Uterus (tissue), 4 donors: ENCODE measurements around the gene GPR149. TPM values are rescaled to one million over a fixed set of nuclear protein-coding genes. Genes with fewer than 3 reads are reported as not detected.

Source experiments
- DNase-seq, 2 donors: peaks; one replicate each; pipeline ENCODE4 v3.0.0-alpha.2; 2019 to 2020
- H3K27ac ChIP-seq, 2 donors: fragments of 200-600 bp; sonication (generic); 1 replicate in 1 of 2; 2 replicates in 1 of 2; pipeline ENCODE4 v1.5.1; 2016 to 2018
- H3K27me3 ChIP-seq, 2 donors: fragments of 200-600 bp; sonication (generic); one replicate each; pipeline ENCODE4 v1.5.1; 2018 to 2019; ENCODE audit warnings: control low read depth in 1 of 2
- H3K36me3 ChIP-seq, 2 donors: fragments of 200-600 bp; sonication (generic); one replicate each; pipeline ENCODE4 v1.5.1; 2019; ENCODE audit warnings: control low read depth in 1 of 2
- H3K4me1 ChIP-seq, 2 donors: fragments of 200-600 bp; sonication (generic); one replicate each; pipeline ENCODE4 v1.5.1; 2018 to 2019; ENCODE audit warnings: control low read depth in 1 of 2
- H3K4me3 ChIP-seq, 2 donors: fragments of 200-600 bp; sonication (generic); 1 replicate in 1 of 2; 2 replicates in 1 of 2; pipeline ENCODE4 v1.5.1; 2018 to 2019; ENCODE audit warnings: mild to moderate bottlenecking in 1 of 2
- H3K9me3 ChIP-seq, 2 donors: fragments of 200-600 bp; sonication (generic); one replicate each; pipeline ENCODE4 v1.5.1; 2019; ENCODE audit warnings: control low read depth in 1 of 2
- POLR2A ChIP-seq, 2 donors: fragments of 450-650 bp; IDR thresholded peaks; one replicate each; pipeline ENCODE4 v1.6.1; 2016; ENCODE audit warnings: antibody characterized with exemption in 2 of 2, mild to moderate bottlenecking in 1 of 2, moderate library complexity in 1 of 2
- intact Hi-C: fragments of 100-400 bp; cut with DNase I; formaldehyde crosslinking; loops from one replicate; pipeline ENCODE4 v1.15.1; 2023; ENCODE audit warnings: low total_unique reads
- total RNA-seq, 4 donors: library from RNA; depleted of rRNA in 3 of 4; stranded (reverse); fragments of >200 nt in 3 of 4; gene quantifications; one replicate each; pipeline versions ENCODE4 v1.1.0 to v1.2.4, GENCODE V29; 2014 to 2023
- TF ChIP-seq, protein P1 (sequence below), 4 experiments: fragments of 200-600 bp in 2 of 4; fragments of 450-650 bp in 2 of 4; sonication (generic) in 2 of 4; IDR thresholded peaks; one replicate each; pipeline ENCODE4 v1.5.1; 2016 to 2019; ENCODE audit warnings: antibody characterized with exemption in 4 of 4, mild to moderate bottlenecking in 2 of 4, moderate library complexity in 1 of 4
- donor health status: DM: yes; HTN: yes; CAD: no.

GPR149 gene
- total RNA-seq, 4 donors from 2014 or later, result not detected

DNA sequence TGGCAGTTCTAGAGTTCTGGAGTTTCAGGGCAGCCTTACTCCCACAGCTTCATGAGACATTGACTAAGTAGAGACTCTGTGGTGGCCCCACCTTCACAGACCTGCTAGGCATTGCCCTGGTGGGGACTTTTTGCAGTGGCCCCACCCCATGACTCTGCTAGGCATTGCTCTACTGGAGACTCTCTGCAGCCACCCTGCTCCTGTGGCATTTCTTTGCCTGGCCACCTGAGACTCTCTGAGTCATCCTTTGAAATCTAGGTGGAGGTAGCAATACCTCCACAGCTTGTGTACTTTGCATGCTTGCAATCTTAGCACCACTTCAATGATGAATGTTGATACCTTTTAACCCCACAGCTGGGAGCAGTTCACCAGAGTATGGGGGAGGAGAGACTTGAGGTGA, 65.1 kb downstream of the GPR149 start:
- DNase-seq, result no peak
- Histone ChIP-seq H3K36me3 (no peaks in the 10 kb centered on the region), H3K4me1 (no peaks in the 10 kb centered on the region), H3K4me3 (no peak overlapping the region), H3K27ac (no peak overlapping the region), H3K27me3 (no peaks in the 10 kb centered on the region), H3K9me3 (no peaks in the 10 kb centered on the region)
- TF ChIP-seq, protein P1, sequence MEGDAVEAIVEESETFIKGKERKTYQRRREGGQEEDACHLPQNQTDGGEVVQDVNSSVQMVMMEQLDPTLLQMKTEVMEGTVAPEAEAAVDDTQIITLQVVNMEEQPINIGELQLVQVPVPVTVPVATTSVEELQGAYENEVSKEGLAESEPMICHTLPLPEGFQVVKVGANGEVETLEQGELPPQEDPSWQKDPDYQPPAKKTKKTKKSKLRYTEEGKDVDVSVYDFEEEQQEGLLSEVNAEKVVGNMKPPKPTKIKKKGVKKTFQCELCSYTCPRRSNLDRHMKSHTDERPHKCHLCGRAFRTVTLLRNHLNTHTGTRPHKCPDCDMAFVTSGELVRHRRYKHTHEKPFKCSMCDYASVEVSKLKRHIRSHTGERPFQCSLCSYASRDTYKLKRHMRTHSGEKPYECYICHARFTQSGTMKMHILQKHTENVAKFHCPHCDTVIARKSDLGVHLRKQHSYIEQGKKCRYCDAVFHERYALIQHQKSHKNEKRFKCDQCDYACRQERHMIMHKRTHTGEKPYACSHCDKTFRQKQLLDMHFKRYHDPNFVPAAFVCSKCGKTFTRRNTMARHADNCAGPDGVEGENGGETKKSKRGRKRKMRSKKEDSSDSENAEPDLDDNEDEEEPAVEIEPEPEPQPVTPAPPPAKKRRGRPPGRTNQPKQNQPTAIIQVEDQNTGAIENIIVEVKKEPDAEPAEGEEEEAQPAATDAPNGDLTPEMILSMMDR (IDR thresholded peaks at IDR 0.05), result no peak
- TF ChIP-seq POLR2A (IDR thresholded peaks at IDR 0.05), result no peak
- intact Hi-C loops, result no loop called here

DNA sequence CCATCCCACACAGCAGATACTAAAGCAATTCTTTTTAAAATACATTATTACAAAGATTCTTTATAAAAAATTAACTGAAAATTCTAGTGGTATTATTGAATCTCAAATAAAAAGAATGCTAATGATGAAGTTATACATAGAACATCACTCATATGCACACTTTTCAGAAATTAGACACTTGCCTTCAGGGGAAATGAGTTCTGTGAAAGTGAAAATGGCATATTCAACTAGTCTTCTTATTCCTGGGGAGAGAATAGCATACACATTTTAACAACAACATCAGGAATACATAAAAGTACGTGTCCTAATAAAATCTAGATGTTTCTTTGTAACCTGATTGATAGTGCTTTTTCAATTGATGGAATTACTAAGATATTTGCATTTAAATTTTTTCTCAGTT, 68.9 kb downstream of the GPR149 start:
- no peak for DNase-seq
- Histone ChIP-seq H3K36me3 (no peaks in the 10 kb centered on the region), H3K27me3 (no peaks in the 10 kb centered on the region), H3K4me1 (no peaks in the 10 kb centered on the region), H3K4me3 (no peak overlapping the region), H3K27ac (no peak overlapping the region), H3K9me3 (no peaks in the 10 kb centered on the region)
- no peak for TF ChIP-seq POLR2A (IDR thresholded peaks at IDR 0.05)
- TF ChIP-seq, protein P1 (IDR thresholded peaks at IDR 0.05), result no peak
- intact Hi-C loops, result no loop called here

DNA sequence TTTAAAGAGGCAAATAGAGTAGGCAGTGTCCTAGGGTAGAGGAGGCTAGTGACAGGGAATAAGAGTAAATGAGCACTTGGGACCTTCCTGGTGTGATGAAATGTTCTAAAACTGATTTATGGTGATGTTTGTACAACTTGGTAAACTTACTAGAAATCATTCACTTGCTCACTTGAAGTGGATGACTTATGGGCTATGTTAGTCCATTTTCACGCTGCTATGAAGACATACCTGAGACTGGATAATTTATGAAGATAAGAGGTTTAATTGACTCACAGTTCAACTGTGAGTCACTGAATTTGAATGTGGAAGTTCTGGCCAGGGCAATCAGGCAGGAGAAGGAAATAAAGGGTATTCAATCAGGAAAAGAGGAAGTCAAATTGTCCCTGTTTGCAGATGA, 74.0 kb downstream of the GPR149 start:
- DNase-seq, result no peak
- intact Hi-C loops, result no loop called here
- TF ChIP-seq POLR2A (IDR thresholded peaks at IDR 0.05), result no peak
- TF ChIP-seq, protein P1 (IDR thresholded peaks at IDR 0.05), result no peak
- H3K4me1 ChIP-seq, result no peaks in the 10 kb centered on the region
- no peaks in the 10 kb centered on the region for H3K36me3 ChIP-seq
- H3K27ac ChIP-seq, result no peak overlapping the region
- H3K9me3 ChIP-seq, result no peaks in the 10 kb centered on the region
- H3K27me3 ChIP-seq, result no peaks in the 10 kb centered on the region
- H3K4me3 ChIP-seq, result no peak overlapping the region

DNA sequence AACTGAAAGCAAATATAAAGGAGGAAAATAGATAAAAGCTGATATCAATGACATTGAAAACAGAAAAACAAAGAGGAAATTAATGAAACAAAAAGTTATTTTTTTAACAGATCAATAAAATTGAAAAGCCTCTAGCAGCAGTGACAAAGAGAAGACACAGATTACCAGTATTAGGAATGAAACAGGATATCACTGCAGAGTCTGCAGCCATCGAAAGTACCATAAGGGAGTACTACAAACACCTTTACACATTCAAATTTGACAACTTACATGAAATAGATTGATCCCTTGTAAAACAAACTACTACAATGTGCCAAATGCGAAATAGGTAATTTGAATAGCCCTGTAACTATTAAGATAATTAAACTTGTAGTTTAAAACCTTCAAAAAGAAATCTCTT, 80.8 kb downstream of the GPR149 start:
- no peak overlapping the region for H3K4me3 ChIP-seq
- H3K36me3 ChIP-seq, result no peaks in the 10 kb centered on the region
- DNase-seq, result no peak
- H3K9me3 ChIP-seq, result no peaks in the 10 kb centered on the region
- H3K27me3 ChIP-seq, result no peaks in the 10 kb centered on the region
- TF ChIP-seq, protein P1 (IDR thresholded peaks at IDR 0.05), result no peak
- no peak for TF ChIP-seq POLR2A (IDR thresholded peaks at IDR 0.05)
- no peak overlapping the region for H3K27ac ChIP-seq
- intact Hi-C loops, result no loop called here
- H3K4me1 ChIP-seq, result no peaks in the 10 kb centered on the region

DNA sequence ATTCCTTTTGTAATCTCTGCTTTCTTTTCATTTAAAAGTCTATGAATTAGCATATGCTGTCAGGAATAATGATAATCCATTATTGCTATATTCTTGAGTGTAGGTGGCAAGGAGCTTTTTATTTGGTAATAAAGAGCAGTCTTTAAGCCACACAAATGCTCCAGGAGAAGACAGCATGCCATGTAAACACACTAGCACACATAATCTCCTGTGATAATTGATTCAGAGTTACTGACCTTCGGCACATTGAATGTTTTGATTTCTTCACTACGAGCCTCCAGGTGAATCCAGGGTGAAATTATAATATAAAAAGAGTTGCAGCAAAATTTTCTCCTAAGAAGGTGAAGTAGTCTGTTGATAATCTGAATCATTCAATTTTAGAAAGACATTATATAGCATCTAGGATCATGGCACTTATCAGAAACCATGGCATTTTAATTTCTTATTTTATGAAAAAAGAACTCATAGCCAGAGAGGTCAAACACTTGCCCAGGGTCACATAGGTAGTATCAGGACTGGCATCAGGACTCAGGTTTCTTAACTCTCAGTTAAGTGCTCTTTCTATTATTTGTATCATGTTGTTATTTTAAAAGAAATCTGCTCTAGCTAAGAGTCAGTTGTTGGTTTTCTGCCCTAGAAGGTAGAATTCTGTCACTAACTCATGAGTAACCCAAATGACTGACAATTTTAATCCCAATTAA, 84.4 kb downstream of the GPR149 start:
- no peaks in the 10 kb centered on the region for H3K9me3 ChIP-seq
- TF ChIP-seq, protein P1 (IDR thresholded peaks at IDR 0.05), result no peak
- TF ChIP-seq POLR2A (IDR thresholded peaks at IDR 0.05), result no peak
- no peak overlapping the region for H3K4me3 ChIP-seq
- intact Hi-C loops, result no loop called here
- H3K27ac ChIP-seq, result no peak overlapping the region
- no peaks in the 10 kb centered on the region for H3K4me1 ChIP-seq
- no peak for DNase-seq
- H3K36me3 ChIP-seq, result no peaks in the 10 kb centered on the region
- no peaks in the 10 kb centered on the region for H3K27me3 ChIP-seq
